GM12878 (cell line): Measurements from ENCODE around the gene P4HTM. TPM values are rescaled to one million over a fixed set of nuclear protein-coding genes. Genes with fewer than 3 reads are reported as not detected.

Source experiments
- CBFB ChIP-seq: IDR thresholded peaks from 2 replicates; pipeline ENCODE4 v1.6.1; 2016; ENCODE audit warnings: antibody characterized with exemption, low read depth
- CHD4 ChIP-seq: fragments of 200-600 bp; sonication (generic); IDR thresholded peaks from 2 replicates; pipeline ENCODE4 v1.6.1; 2016; ENCODE audit warnings: mild to moderate bottlenecking
- DPF2 ChIP-seq: fragments of 450-650 bp; IDR thresholded peaks from 2 replicates; pipeline ENCODE4 v1.6.1; 2017; ENCODE audit warnings: mild to moderate bottlenecking
- EGR1 ChIP-seq, 2 experiments: IDR thresholded peaks; 1 replicate in 1 of 2; 2 replicates in 1 of 2; pipeline ENCODE4 v1.6.1; 2011 to 2012; ENCODE audit warnings: low read depth in 2 of 2, low read length in 2 of 2, borderline replicate concordance in 1 of 2, mild to moderate bottlenecking in 1 of 2, moderate library complexity in 1 of 2
- IKZF1 ChIP-seq: fragments of 450-650 bp; conservative IDR thresholded peaks from 2 replicates; pipeline ENCODE4 v1.6.1; 2017; ENCODE audit warnings: antibody characterized with exemption, mild to moderate bottlenecking
- MTA3 ChIP-seq: IDR thresholded peaks from 2 replicates; pipeline ENCODE4 v1.6.1; 2012; ENCODE audit warnings: low read length, inconsistent platforms, borderline replicate concordance
- MYC ChIP-seq: IDR thresholded peaks from 2 replicates; pipeline ENCODE4 v1.6.1; 2011; ENCODE audit warnings: mild to moderate bottlenecking, low read length, moderate library complexity, inconsistent platforms; ENCODE audit not compliant: insufficient read depth, insufficient replicate concordance, insufficient read length, severe bottlenecking
- PML ChIP-seq: IDR thresholded peaks from 2 replicates; pipeline ENCODE4 v1.6.1; 2012; ENCODE audit warnings: low read length, inconsistent platforms
- RELA ChIP-seq: fragments of 450-650 bp; IDR thresholded peaks from 2 replicates; pipeline ENCODE4 v1.8.0; 2014; ENCODE audit warnings: borderline replicate concordance; ENCODE audit not compliant: partially characterized antibody
- polyA plus RNA-seq, 11 experiments: library from polyadenylated mRNA; depleted of rRNA in 4 of 11; unstranded in 6 of 11; stranded (reverse) in 5 of 11; fragments of >200 nt; fragmentation: Nextera tagmentation in 4 of 11; fragmentation: Illumina TruSeq in 1 of 11; extraction: Ambion mirVana in 4 of 11; extraction: Trizol in 1 of 11; gene quantifications; 1 replicate in 1 of 11; 2 replicates in 10 of 11; pipeline versions ENCODE4 v1.2.1 to v1.2.3, GENCODE V29; 2011 to 2016; ENCODE audit warnings: inconsistent platforms in 2 of 11, missing spikeins in 2 of 11, low read depth in 1 of 11
- total RNA-seq, 4 experiments: library from RNA; depleted of rRNA in 3 of 4; stranded (reverse); fragments of >200 nt in 3 of 4; fragmentation: Illumina TruSeq in 1 of 4; extraction: Trizol in 1 of 4; gene quantifications; 2 replicates each; pipeline versions ENCODE4 v1.2.1 to v1.2.3, GENCODE V29; 2013 to 2021
- TF ChIP-seq, protein P1 (sequence below): fragments of 450-650 bp; IDR thresholded peaks from 2 replicates; pipeline ENCODE4 v1.6.1; 2017; ENCODE audit warnings: mild to moderate bottlenecking, moderate library complexity
- TF ChIP-seq, protein P2 (sequence below): fragments of 450-650 bp; formaldehyde crosslinking; IDR thresholded peaks from 2 replicates; pipeline ENCODE4 v1.5.0; 2022; ENCODE audit warnings: mild to moderate bottlenecking, missing genetic modification characterization
- TF ChIP-seq, protein P3 (sequence below): fragments of 450-650 bp; IDR thresholded peaks from 2 replicates; pipeline ENCODE4 v1.6.1; 2017; ENCODE audit warnings: mild to moderate bottlenecking, moderate library complexity
- TF ChIP-seq, protein P4 (sequence below): fragments of 450-650 bp; formaldehyde crosslinking; IDR thresholded peaks from 2 replicates; pipeline ENCODE4 v1.4.0; 2022; ENCODE audit warnings: mild to moderate bottlenecking, moderate library complexity

Gene P4HTM
- total and polyA plus RNA-seq, 10 of the 15 experiments (the other 5 are each of a cell fraction or from before 2014, with no cell fraction given) = 0.76 to 28.8 (median 22.9) TPM

DNA sequence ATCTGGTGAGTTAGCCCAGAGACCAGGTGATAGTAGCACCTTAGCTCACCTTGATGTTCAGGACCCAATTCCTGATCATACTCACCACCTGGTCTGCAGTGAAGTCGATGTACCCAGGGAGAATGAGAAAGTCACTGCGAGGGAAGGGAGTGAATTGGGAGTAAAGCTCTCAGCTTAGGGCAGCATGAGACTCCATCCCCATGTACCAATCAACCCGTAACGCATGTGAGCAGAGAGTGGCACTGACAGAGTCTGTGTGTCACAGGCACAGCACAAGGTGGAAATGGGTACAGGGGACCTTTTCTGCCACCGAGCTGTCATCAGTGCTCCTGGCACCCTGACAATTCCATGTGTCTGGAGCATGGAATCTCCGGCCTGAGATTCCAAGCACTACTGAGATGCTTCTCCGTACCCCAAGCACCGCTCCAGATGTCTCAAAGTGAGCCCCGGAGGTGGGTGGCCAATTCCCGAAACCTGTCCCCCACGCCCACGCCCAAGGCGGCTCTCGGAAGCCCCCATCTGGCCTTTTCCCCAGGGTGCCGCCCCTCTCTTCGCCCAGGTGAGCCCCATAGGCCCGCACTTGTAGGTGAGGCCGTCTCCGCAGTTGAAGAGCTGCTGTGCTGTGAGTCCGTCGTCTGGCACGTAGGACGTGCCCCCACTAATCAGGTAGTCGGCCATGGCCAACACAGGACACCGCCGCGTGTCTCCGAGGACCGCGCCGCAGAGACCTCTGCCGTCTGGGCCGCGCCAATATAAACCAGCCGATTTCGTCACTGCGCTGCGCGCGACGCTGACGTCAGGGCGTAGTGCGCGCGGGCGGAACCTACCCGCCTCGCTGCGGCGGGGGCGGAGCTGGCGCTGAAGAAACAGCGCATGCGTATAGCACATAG, 38.9 kb downstream of the P4HTM start, which contains the start of gene IMPDH2 (continued):
- TF ChIP-seq, protein P1, sequence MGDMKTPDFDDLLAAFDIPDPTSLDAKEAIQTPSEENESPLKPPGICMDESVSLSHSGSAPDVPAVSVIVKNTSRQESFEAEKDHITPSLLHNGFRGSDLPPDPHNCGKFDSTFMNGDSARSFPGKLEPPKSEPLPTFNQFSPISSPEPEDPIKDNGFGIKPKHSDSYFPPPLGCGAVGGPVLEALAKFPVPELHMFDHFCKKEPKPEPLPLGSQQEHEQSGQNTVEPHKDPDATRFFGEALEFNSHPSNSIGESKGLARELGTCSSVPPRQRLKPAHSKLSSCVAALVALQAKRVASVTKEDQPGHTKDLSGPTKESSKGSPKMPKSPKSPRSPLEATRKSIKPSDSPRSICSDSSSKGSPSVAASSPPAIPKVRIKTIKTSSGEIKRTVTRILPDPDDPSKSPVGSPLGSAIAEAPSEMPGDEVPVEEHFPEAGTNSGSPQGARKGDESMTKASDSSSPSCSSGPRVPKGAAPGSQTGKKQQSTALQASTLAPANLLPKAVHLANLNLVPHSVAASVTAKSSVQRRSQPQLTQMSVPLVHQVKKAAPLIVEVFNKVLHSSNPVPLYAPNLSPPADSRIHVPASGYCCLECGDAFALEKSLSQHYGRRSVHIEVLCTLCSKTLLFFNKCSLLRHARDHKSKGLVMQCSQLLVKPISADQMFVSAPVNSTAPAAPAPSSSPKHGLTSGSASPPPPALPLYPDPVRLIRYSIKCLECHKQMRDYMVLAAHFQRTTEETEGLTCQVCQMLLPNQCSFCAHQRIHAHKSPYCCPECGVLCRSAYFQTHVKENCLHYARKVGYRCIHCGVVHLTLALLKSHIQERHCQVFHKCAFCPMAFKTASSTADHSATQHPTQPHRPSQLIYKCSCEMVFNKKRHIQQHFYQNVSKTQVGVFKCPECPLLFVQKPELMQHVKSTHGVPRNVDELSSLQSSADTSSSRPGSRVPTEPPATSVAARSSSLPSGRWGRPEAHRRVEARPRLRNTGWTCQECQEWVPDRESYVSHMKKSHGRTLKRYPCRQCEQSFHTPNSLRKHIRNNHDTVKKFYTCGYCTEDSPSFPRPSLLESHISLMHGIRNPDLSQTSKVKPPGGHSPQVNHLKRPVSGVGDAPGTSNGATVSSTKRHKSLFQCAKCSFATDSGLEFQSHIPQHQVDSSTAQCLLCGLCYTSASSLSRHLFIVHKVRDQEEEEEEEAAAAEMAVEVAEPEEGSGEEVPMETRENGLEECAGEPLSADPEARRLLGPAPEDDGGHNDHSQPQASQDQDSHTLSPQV = no peak
- TF ChIP-seq, protein P2, sequence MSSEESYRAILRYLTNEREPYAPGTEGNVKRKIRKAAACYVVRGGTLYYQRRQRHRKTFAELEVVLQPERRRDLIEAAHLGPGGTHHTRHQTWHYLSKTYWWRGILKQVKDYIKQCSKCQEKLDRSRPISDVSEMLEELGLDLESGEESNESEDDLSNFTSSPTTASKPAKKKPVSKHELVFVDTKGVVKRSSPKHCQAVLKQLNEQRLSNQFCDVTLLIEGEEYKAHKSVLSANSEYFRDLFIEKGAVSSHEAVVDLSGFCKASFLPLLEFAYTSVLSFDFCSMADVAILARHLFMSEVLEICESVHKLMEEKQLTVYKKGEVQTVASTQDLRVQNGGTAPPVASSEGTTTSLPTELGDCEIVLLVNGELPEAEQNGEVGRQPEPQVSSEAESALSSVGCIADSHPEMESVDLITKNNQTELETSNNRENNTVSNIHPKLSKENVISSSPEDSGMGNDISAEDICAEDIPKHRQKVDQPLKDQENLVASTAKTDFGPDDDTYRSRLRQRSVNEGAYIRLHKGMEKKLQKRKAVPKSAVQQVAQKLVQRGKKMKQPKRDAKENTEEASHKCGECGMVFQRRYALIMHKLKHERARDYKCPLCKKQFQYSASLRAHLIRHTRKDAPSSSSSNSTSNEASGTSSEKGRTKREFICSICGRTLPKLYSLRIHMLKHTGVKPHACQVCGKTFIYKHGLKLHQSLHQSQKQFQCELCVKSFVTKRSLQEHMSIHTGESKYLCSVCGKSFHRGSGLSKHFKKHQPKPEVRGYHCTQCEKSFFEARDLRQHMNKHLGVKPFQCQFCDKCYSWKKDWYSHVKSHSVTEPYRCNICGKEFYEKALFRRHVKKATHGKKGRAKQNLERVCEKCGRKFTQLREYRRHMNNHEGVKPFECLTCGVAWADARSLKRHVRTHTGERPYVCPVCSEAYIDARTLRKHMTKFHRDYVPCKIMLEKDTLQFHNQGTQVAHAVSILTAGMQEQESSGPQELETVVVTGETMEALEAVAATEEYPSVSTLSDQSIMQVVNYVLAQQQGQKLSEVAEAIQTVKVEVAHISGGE = no peak
- TF ChIP-seq, protein P3, sequence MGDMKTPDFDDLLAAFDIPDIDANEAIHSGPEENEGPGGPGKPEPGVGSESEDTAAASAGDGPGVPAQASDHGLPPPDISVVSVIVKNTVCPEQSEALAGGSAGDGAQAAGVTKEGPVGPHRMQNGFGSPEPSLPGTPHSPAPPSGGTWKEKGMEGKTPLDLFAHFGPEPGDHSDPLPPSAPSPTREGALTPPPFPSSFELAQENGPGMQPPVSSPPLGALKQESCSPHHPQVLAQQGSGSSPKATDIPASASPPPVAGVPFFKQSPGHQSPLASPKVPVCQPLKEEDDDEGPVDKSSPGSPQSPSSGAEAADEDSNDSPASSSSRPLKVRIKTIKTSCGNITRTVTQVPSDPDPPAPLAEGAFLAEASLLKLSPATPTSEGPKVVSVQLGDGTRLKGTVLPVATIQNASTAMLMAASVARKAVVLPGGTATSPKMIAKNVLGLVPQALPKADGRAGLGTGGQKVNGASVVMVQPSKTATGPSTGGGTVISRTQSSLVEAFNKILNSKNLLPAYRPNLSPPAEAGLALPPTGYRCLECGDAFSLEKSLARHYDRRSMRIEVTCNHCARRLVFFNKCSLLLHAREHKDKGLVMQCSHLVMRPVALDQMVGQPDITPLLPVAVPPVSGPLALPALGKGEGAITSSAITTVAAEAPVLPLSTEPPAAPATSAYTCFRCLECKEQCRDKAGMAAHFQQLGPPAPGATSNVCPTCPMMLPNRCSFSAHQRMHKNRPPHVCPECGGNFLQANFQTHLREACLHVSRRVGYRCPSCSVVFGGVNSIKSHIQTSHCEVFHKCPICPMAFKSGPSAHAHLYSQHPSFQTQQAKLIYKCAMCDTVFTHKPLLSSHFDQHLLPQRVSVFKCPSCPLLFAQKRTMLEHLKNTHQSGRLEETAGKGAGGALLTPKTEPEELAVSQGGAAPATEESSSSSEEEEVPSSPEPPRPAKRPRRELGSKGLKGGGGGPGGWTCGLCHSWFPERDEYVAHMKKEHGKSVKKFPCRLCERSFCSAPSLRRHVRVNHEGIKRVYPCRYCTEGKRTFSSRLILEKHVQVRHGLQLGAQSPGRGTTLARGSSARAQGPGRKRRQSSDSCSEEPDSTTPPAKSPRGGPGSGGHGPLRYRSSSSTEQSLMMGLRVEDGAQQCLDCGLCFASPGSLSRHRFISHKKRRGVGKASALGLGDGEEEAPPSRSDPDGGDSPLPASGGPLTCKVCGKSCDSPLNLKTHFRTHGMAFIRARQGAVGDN = peak; percentile 99
- TF ChIP-seq PML = no peak
- no peak for TF ChIP-seq MTA3
- TF ChIP-seq, protein P4, sequence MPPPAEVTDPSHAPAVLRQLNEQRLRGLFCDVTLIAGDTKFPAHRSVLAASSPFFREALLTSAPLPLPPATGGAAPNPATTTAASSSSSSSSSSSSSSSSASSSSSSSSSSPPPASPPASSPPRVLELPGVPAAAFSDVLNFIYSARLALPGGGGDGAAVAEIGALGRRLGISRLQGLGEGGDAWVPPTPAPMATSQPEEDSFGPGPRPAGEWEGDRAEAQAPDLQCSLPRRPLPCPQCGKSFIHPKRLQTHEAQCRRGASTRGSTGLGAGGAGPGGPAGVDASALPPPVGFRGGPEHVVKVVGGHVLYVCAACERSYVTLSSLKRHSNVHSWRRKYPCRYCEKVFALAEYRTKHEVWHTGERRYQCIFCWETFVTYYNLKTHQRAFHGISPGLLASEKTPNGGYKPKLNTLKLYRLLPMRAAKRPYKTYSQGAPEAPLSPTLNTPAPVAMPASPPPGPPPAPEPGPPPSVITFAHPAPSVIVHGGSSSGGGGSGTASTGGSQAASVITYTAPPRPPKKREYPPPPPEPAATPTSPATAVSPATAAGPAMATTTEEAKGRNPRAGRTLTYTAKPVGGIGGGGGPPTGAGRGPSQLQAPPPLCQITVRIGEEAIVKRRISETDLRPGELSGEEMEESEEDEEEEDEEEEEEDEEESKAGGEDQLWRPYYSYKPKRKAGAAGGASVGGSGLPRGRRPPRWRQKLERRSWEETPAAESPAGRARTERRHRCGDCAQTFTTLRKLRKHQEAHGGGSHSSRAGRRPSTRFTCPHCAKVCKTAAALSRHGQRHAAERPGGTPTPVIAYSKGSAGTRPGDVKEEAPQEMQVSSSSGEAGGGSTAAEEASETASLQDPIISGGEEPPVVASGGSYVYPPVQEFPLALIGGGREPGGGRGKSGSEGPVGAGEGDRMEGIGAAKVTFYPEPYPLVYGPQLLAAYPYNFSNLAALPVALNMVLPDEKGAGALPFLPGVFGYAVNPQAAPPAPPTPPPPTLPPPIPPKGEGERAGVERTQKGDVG (CRISPR knock-in tag) = no peak
- TF ChIP-seq DPF2 = peak; percentile 67
- peak; percentile 96 for TF ChIP-seq CBFB
- peak; percentile 80 for TF ChIP-seq RELA
- peak; percentile 89 for TF ChIP-seq MYC
- no peak for TF ChIP-seq CHD4
- peak; percentile 65 for TF ChIP-seq IKZF1
- peak in 1 of 2 experiments; percentile 91; a peak in 2 of 3 replicates for TF ChIP-seq EGR1 (IDR thresholded peaks at IDR 0.05; ENCODE audit: borderline replicate concordance in 1 of 2, low read depth in 2 of 2, low read length in 2 of 2)
